DMS114 treated with DMSO at 0.1 percent for 48 hours (cell line): ENCODE results near the gene GMEB2.
"Not testable (repeated sequence)": the region's sequence is repeated elsewhere in the genome, so short reads cannot be mapped to it uniquely, and the experiment has no call there.

ENCODE experiments used
- DNase-seq: peaks from one replicate; lab custom pipeline; 2025; ENCODE audit not compliant: unreplicated experiment; lab: John Stamatoyannopoulos, UW

The GMEB2 gene

GRCh38 chr20:63561624-63562396, 65.1 kb downstream of the GMEB2 start:
- no peak for DNase-seq

DNA sequence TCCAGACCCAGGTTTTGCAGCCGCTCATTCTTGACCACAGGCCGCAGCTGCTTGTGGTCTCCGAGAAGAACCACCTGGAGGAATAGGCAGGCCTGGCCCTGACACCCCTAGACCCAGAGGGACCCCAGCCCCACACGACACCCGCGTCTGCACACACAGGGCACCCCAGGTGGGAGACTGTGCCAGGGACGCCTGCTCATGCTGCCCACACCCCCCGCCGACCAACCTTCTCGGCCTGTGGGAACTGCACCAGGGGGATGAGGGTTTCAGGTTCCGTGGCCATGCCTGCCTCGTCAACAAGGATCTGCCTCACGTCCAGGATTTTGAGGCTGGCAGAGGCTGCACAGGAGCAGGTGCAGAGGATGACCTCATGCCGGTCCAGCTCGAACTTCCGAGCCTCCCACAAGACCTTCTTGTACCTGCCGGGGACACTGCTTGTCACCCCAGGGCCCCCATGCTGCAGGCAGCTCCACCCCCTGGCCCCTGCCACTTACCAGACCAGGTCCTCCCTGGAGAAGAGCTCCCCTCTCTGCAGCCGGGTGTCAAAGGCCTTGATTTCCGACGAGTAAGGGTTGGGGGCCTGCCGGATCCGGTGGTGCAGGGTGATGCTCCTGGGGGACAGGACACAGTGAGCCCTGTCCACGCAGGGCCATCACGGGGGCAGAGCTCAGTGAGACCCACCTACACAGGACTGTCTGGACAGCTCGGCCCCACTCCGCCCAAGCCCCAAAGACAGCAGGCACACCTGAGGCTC, 65.9 kb downstream of the GMEB2 start:
- no peak for DNase-seq

- DNase-seq: no peak
These were observed 66.5 kb downstream of the GMEB2 start for GRCh38 chr20:63560333-63560805.

GRCh38 chr20:63559485-63560332, 67.2 kb downstream of the GMEB2 start:
- DNase-seq: not testable (repeated sequence)

DNA sequence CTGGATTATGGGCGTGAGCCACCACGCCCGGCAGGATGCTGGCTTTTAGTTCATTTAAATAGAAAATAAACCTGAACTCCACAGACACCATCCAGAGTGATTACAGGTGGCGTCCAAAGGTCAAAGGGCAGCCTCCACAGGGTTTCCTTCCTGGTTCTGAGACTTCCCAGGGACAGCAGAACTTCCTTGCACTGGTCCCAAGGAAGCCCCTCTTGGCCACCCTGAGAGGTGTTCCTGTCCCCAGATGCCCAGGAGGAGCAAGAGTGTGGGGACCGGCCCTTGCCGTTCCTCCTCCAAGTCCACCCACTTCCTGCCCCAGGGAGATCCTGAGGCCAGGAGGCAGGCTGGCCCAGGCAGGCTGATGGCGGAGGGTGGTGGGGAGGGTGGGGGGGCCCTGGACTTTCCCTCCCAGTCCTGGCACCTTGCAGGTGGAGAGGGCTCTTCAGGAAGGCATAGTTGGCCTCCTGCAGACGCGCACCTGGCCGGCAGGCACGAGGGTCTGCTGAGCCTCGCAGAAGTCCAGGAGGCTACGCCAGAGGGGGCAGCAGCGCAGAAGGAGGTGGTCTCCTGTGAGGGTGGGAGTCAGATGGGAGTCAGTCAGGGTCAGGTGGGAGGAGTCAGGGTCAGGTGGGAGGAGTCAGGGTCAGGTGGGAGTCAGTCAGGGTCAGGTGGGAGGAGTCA, 68.0 kb downstream of the GMEB2 start:
- DNase-seq: no peak

DNA sequence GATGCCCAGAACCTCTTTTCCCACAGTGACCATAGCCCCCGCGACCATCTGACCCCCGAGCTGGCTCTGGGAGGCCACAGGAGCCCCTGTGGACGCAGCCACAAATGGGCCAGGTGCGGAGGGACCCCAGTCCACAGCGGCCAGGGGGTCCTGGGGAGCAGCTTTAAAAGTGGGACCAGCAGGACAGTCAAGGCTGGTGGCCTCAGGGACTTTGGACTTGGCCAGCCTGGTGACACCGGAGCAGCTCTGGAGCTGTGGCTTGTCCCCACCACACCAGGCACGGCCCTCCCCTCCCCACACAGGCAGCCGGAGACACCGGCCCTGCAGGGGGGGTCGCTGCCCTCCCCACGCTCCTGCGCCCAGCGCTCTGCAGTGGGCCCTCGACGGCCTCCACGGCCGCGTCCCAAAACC, 69.4 kb downstream of the GMEB2 start:
- no peak for DNase-seq

DNA sequence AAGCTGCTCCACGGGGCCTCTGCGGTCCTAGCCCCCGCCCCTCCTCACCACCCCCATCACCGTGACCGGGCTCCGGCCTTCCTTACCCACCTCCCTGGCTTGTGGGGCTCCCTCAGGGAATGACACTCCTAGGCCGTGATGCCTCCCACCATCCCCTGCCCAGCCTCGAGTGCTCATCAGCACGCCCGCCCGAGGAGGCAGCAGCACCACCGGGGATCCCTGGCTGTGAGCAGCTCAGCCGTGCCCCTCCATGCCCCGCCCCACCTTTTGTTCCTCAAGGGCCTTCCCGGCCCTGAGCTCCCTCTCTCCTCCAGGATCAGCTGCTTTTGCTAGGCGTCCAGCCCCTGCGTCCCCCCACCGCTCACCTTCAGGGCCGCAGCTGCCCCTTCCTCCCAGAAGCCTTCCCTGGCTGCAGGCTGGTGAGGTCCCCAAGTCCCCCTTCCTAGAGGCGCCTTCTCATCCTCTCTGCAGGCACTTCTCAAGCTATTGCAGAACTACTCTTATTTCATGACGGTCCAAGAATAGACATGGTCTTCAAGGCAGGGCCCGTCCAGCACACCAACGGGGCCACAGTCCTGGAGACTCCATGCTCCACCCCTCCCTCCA, 69.9 kb downstream of the GMEB2 start:
- no peak for DNase-seq

- DNase-seq: no peak
These were observed 71.1 kb downstream of the GMEB2 start for GRCh38 chr20:63555661-63556381.

DNA sequence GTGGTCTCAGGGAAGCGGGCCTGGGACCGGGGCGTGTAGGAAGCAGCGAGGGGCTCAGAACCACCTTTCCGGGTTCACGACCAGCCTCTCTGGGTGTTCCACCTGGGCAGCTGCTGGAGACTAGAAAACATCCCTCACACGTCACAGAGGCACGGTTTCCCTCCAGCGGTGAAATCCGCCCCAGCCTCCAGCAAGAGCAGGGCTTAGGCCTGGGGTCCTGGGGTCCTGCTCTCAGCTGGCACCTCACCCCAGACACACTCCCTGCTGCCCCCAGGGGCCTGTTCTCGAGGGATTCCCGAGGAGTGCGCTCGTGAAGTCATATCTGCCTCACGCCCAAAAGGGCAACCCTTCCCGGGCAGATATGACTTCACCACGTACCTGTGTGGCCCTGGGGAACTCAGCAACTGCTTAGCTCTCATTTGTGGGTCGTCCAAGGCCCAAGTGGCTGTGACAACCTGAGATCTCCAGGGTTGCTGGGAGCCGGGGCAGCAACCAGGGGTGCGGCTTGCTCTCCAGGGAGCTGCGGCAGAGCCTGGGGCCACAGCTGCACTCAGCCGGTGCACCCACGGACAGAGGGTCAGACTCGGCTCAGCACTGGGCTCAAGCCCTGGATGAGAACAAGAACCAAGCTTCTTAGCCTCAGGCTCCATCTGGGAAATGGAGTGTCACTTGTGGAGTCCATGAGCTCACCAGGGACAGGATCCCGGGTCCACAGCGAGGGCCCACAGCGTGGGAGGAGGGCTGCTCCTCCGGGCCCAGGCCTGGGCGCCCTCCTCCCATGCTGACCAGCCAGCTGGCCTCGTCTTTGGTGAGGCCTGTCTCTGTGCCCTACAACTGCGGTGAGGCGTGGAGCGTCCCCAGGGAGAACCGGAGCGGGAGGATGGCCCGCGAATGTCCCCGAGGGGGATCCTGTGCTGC, 72.3 kb downstream of the GMEB2 start:
- no peak for DNase-seq

DNA sequence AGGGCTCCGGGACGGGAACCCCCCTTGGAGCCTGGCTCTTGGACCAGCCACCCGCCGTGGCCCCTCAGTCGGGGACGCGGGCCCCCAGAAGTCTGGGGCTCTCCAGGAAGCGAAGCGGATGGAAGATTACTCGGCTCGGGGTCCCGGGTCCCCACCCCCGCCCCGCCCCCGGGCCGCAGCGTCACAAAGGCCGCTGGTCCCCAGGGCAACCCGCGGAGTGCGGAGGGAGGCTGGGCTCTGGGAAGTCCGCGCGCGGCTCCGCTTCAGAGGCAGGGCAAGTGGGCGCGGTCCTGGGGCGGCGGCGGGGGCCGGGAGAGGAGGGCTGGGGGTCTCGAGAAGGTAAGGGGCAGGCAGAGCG, 73.0 kb downstream of the GMEB2 start, which contains the start of gene FNDC11:
Gene FNDC11 (plus strand): TSS at position 227 of the 358 bp plus-strand sequence. CDS start 1,505 bp downstream, outside the sequence.
- no peak for DNase-seq

GRCh38 chr20:63553251-63553932, 73.5 kb downstream of the GMEB2 start:
- peak; percentile 34 for DNase-seq

DNA sequence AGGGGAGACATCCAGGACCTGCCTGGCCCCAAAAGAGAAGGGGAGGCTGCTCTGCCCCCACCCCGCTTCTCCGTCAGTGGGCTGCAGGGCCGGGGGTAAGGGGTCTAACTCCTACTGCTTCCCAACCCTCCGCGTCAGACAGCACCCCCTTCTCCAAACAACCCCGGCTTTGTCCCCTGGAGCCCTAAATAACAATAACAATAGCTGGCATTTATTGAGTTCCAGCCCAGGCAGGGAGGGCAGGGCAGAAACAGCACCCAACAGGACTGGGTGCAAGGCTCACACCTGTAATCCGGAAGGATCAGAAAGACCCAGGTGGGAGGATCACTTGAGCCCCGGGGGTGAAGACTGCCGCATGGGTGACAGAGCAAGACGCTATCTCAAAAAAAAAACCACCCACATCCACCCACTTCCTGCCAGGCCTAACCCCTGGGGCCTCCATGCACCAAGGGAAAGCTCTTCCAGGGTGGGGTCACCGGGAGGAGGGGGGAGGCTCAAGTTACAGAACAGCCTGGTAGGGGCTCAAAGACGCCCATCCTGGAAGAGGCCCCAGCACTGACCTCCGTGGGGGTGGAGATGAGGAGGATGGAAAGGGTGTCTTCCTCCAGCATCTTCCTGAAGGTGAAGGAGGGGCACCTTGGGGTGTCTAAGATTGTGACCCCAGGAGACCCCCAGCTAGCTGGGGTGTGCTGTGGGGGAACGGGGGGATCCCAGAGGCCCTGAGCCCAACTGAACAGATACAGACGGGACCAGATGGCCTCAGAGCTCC, 74.2 kb downstream of the GMEB2 start:
- no peak for DNase-seq

- no peak for DNase-seq
These were observed 75.8 kb downstream of the GMEB2 start for GRCh38 chr20:63551068-63551467.

- no peak for DNase-seq
These were observed 77.1 kb downstream of the GMEB2 start for GRCh38 chr20:63549679-63550282.

DNA sequence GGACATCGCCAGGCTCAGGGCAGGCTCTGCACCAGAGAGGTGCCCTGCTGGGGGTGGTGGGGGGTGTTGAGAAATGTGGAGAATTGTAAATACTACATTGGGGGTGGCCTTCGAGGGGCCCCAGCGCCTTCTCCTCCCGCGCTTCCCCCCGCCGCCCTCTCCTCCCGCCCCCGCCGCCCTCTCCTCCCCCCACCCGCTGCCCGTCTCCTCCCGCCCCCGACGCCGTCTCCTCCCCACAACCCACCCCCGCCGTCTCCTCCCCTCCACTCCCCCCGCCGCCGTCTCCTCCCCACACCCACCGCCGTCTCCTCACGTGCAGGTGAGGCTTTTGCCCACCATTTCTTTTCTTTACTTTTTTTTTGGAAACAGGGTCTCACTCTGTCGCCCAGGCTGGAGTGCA, 77.9 kb downstream of the GMEB2 start:
- DNase-seq: no peak

DNA sequence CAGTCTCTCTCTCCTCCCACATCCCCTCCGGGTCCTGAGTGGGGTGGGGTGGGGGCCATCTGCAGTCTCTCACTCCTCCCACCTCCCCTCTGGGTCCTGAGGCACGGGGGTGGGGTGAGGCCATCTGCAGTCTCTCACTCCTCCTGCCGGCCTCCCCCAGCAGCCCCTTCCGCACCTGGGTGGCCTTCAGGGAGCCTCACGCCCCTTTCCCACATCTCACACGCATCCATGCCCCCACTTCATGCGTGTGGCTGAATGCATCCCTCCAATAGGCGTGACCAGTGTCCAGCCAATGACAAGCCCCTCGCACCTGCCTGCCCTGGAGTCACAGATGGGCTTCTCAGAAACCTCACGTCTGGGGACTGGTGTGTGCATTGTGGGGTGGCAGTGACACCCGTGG, 78.4 kb downstream of the GMEB2 start:
- DNase-seq: no peak
